Fibroblast of peridontal ligament (primary cell): ENCODE measurements around the gene WDR88.
"Not testable (repeated sequence)": the region's sequence is repeated elsewhere in the genome, so short reads cannot be mapped to it uniquely, and the experiment has no call there.

ENCODE experiments used
- DNase-seq: peaks from one replicate; pipeline ENCODE4 v3.0.0-alpha.2; 2010; ENCODE audit errors: extremely low read depth

The WDR88 gene

DNA sequence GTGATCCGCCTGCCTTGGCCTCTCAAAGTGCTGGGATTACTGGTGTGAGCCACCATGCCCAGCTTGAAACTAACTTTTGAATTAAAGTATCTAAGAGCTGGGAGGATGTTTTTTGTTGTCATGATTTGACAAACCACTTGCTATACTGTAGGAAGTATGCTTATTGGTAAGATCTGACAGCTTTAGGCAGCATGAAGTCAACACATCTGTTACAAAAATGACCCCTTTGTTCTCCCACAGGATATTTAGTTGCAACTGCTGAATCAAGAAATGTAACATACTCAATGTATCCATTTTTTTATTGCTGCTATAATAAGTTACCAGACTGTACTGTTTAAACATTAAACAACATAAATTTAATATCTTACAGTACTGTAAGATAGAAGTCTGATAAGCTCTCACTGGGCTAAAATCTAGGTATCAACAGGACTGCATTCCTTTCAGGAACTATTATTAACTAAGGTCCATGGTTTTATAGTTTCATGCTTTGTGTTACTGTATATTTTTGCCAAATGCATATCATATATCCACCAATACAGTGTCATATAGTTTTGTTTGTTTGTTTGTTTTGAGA, 39.4 kb downstream of the WDR88 start:
- no peak for DNase-seq

DNA sequence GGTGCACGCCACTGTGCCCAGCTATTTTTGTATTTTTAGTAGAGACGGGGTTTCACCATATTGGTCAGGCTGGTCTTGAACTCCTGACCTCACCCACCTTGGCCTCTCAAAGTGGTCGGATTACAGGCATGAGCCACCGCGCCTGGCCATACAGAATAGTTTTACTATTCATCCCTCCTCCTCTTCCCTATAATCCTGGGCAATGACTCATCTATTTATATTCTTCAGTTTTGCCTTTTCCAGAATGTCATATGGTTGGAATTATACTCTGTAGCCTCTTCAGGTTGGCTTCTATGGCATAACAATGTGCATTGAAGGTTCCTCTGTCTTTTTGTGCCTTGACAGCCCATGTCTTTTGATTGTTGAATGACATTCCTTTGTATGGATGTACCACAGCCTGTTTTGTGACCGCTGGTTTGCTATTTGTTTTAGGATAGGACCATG, 40.0 kb downstream of the WDR88 start:
- DNase-seq, result peak; percentile 74

- DNase-seq, result no peak
Measured at GRCh38 chr19:33174186-33174585, 42.3 kb downstream of the WDR88 start.

- DNase-seq, result no peak
Measured at GRCh38 chr19:33175156-33175782, 43.4 kb downstream of the WDR88 start.

DNA sequence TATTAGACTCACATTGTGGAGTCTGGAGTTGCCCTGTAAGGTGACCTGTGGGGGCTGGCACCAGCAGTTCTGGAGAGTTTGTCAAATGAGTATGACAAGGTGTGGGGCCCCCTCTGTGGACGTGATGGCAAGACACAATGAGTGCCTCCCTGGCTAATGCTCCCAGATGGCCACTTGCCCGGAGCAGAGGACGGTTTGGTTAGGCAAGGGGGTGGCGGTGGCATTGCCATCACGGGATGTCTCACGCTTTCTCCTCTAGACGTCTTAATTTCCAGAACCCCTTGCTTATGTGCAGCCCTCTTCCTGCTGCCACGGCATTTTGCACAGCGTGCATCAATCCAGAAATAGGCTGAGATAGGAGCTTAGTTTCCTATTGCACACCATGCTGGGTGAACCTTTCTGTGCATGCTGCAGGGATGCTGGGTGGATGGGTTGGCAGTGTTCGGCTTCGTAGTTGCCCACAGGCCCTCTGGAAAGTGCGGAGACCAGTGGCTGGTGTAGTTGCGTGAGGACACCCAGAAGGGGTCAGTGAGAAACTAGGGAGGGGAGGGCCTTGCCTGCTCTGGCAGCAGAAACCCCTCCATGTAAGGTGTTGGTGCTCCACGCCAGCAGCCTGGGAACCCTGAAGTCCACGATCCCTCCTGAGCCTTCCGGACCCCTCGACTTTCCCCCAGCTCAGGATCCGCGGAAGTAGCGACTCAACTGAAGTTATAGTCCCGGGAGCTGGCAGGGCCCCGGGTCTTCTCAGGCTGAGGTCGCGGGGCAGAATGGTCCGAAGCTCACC, 44.2 kb downstream of the WDR88 start:
- DNase-seq, result peak; percentile 28

DNA sequence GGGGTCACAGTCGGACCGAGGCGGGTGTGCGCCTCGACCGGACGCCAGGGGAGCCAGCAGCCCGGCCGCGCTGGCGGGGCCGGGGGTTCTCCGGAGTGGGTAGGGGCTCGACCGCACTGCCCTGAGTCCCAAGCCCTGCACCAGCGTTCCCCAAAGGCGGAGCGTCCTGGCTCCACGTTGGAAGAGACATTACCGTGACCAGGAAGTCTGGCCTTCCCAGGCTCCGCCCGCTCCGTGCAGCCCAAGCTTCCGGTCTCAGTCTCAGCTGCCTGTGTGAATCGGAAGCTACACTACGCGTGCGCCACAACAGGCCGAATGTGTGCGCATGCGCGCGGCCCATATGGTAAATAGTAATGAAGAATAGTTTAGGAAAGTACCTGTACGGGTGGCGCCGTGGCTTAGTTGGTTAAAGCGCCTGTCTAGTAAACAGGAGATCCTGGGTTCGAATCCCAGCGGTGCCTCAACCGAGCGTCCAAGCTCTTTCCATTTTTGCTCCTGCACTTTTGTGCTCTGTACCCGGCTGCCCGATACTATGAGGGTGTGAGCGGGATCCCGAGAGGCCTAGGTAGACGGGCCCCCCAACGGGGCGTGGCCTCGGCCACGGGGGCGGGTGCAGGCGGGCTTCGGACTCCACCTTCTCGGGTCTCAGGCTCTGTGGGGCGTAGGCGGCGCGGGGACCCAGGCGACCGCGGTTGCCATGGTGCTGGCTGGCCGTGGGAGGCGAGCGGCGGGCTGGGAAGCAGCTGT, 44.9 kb downstream of the WDR88 start:
- DNase-seq, result peak; percentile 99

- DNase-seq, result no peak
Measured at GRCh38 chr19:33177417-33177979, 45.6 kb downstream of the WDR88 start.

DNA sequence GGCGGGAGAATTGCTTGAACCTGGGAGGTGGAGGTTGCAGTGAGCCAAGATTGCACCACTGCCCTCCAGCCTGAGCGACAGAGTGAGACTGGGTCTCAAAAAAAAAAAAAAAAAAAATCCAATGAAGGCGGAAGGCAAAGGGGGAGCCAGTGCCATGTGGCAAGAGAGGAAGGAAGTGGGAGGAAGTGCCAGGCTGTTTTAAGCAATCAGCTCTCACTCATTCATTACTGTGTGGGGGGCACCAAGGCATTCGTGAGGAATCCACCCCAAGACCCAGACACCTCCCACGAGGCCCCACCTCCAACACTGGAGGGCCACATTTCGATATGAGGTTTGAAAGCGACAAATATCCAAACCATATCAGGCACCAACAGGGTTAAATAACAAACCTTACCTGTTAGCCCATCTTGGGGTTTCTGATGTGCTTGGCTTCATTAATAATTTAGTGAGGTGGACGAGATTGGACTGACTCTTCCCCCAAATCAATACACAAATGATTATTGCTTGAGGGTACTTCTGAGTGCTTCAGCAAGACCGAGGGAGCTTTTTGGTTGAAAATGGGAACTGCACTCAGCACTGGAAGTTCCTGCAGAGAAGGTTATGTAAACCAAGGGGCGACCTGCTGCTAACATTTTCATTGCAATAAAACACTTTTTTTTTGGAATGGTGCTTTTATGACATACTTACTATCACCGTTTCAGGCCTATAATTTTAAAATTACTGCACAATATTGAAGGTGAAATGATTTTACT, 54.7 kb downstream of the WDR88 start:
- DNase-seq, result no peak

DNA sequence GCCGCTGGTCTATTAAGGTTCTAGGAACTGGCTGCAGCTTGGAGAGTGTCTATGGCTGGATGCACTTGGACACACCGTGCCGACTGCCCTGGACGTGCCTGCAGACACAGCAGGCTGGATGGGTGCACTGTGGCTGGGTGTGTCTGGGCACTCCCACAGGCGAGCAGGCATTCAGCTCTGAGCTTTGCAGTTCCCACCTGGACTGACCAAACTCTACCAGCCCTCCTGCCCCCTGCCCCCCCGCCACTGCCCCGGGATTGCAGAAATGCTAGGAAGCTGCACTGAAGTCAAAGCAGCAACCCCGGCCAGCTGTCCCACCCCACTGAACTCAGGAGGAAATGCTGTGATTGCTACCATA, 55.2 kb downstream of the WDR88 start:
- DNase-seq, result no peak

DNA sequence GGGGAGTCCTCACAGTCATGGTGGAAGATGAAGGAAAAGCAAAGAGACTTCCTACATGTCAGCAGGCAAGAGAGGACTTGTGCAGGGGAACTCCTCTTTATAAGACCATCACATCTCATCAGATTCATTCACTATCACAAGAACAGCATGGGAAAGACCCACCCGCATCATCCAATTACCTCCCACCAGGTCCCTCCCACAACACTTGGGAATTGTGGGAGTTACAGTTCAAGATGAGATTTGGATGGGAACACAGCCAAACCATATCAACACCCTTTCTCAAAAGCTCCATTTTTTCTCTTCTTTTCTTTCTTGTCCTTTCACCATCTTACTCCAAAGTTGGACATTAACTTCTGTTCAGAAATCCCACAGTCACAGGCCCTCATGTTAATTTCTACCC, 57.5 kb downstream of the WDR88 start:
- no peak for DNase-seq

GRCh38 chr19:33191092-33191491, 59.2 kb downstream of the WDR88 start:
- DNase-seq, result not testable (repeated sequence)

GRCh38 chr19:33191501-33191900, 59.6 kb downstream of the WDR88 start:
- no peak for DNase-seq

- DNase-seq, result no peak
Measured at GRCh38 chr19:33192010-33192409, 60.1 kb downstream of the WDR88 start.

DNA sequence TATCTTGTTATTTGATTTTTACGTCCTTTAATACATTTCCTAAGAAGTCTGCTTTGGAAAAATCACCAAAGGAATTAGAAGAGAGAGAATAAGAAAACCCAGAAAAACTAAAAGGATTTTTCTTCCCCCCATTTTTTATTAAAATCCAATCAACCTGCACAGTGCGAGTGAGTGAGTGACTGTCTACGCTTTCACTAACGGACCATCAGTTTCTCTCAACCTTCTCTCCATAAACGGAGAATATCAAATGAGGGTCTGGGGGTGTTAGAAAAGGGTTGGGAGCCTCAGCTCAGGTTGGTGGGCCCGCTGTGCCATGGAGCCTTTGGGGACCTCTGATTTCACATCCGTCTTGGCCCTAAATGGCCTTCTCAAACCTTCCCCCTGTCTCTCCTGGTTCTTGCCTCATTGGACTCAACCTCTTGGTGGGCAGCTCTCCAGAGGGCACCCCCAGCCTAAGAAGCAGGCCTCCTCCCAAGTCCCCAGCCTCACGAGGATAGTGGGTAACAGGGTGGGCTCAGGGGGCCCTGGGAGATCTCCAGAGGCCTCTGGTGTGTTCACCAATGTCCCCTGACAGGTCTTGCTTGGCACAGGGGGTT, 61.5 kb downstream of the WDR88 start:
- DNase-seq, result no peak

- DNase-seq, result peak; percentile 10
Measured at GRCh38 chr19:33193865-33194362, 62.0 kb downstream of the WDR88 start, which contains the start of gene LRP3. TSS of gene LRP3 (plus strand) at chr19:33194330. CDS start at chr19:33194786, 456 bp downstream.

DNA sequence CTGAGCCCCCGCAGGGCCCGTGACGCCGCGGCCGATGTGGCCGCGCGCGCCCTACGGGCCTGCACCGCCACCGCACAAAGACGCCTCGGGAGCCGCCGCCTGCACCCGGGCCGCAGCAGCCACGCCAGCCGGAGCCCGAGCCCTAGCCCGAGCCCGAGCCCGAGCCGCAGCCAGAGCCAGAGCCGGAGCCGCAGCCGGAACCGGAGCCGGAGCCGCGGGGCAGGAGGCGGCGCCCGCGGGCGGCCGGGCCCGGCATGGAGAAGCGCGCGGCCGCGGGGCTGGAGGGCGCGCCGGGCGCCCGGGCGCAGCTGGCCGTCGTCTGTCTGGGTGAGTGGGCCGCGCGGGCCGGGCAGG, 62.6 kb downstream of the WDR88 start:
- no peak for DNase-seq

DNA sequence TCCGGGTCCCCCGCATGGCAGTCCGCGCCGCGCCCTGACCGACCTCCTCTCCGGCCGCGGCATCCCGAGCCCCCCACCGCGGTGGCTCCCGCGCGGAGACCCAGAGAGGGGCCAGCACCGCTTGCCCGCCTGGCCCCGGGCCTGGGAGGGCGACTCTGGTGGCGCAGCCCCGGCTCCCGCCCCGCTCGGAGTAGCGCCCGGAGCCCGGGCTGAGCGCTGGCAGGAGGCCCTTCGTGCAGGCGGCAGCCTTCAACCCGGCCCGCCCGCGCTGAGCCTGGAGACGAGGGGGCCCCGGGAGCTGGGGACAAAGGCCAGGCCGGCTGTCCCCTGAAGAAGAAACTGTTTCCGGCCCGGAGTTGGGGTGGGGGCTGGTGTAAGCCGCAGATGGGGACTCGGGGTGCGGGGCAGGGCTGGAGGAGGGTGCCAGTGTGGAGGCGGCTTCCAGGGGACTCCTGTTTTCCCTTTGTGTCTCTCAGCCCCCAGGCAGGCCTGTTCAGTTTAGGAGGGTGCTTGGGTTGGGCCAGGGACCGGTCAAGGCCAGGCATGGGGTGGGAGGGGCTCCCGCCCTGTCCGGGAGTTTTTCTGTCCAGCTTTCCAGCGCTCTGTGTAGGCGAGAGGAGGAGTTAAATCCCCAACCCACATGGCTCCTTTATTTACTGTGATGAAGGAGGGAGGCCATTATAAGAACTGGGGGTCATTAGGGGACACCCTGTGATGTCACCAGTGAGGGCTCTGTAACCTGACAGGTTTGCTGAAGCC, 63.2 kb downstream of the WDR88 start:
- DNase-seq, result peak; percentile 60

DNA sequence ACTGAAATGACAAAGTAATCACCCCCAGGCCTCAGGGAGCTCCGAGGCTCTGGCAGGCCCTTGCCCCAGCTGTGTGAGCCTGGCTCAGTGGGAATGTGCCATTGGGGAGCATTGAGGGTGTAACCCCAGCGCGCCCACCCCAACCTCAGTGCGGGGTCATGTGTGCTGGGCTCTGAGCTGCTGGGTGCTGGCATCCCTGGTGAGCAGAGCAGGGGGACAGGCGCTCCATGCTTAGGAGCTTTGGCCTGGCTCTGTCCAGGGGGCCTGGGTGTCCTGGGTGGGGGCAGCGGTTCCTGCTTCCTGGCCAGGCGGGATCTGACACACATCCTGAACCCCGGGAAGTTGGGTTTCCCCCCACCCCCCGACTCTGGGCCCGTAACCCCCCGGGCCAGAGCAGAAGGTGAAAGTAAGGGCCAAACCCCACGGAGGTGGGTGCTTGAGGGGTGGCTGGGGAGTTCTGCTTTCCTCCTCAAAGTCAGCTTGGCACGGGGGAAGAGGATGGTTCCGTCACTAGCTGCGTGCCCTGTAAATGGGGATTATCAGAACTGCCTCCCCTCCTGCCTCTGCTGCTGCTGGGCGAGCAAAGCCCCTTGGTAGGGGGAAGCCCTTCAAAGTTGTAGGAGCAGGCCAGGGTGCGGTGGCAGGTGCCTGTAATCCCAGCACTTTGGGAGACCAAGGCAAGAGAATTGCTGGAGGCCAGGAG, 63.9 kb downstream of the WDR88 start:
- no peak for DNase-seq

DNA sequence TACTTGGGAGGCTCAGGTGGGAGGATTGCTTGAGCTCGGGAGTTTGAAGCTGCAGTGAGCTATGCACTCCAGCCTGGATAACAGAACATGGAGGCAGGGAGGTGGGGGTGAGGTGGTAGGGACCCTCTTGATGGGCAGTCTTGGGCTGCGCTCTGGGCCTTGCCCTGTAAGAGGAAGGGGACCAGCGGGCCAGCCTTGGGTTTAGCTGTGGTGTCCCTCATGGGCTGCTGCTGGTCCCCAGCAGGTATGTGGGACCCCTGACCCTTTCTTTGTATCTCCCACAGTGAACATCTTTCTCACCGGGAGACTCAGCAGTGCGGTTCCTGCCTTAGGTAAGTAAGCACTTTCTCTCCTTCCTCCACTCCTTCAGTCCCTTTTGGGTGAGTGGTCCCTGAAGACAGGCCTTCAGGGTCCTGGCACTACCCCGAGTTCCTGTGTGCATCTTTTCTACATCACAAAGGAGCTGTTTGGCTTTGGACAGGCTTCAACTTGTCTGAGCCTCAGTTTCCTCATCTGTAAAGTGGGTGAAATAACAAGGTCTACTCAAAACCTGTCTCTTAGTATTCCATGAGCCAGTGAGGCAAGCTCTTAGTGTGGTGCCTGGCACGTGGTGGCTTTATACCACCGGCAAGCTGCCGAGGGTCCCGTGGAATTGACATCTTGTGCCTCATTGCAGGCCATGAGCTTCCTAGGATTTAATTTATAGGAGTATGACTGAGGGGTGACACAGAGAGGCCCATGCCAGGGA, 64.7 kb downstream of the WDR88 start:
- DNase-seq, result no peak
